ENCODE results near the gene SPATA13. TPM values are rescaled to one million over a fixed set of nuclear protein-coding genes. Genes with fewer than 3 reads are reported as not detected.

Gene SPATA13
- total and polyA plus RNA-seq, 2 donors (not counting 1 experiment from before 2014, with no cell fraction given) = 5.7 to 8.3 TPM

DNA sequence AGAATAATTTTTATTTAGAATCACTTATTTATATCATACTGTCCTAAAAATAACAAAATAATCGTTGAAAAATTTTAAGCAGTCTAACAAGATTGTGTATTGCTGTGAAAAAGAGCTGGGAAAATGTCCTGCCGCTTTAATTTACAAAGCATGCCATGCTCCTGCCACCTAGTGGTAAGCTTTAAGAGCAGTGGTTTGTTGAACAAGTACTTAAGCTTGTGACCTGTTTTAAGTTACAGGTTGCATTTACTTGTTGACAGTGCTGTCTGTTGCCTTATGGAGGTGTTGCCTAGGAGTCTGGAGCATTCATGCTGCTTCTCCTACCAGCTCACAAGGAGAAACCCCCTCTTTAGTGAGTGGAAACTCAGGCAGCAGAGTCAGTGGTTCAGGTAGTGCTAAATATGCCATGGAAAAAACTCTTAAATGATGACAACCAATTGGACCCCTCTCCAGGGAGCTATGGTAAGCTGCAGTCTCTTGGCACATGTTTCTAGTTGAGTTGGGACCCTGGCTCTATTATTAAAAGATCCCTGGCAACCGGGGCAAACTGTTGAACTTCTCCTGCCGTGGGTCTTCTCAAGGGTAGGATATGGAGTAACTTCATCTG is 68.4 kb downstream of the SPATA13 start:
- intact Hi-C loops (cut with micrococcal nuclease) = loop anchor here (2.0 to 5.0 kb wide), 3 partner anchors 43 to 208 kb away; no protein-coding TSS in a partner anchor
- Mint-ChIP-seq H3K27me3 (no peaks in the 10 kb centered on the region), H3K4me1 (peaks cover 26% of the 10 kb centered on the region), H3K27ac (no peak overlapping the region), H3K4me3 (no peak overlapping the region), H3K9me3 (ENCODE audit: insufficient read depth) (no peaks in the 10 kb centered on the region)
- H3K9me3 ChIP-seq (ENCODE audit: control extremely low read depth in 1 of 3, control insufficient read depth in 2 of 3, insufficient read depth in 1 of 3, low read length in 2 of 3) = no peaks in the 10 kb centered on the region
- H3K79me2 ChIP-seq (ENCODE audit: control insufficient read depth, insufficient read depth, low read length) = no peaks in the 10 kb centered on the region
- peaks cover 5% of the 10 kb centered on the region for H4K20me1 ChIP-seq (ENCODE audit: control insufficient read depth, insufficient read depth, low read length, poor library complexity, severe bottlenecking)
- peaks cover 10 to 20% of the 10 kb centered on the region in 2 donors for H3K4me1 ChIP-seq (ENCODE audit: control insufficient read depth in 2 of 2, insufficient read depth in 2 of 2, low read length in 2 of 2)
- ChIA-PET POLR2A (no interaction called here), CTCF (interaction anchor here (0.8 to 3.1 kb wide), 33 partner anchors 9 to 759 kb away, joined by 3 to 29 read pairs (median 4); partner anchors contain the start of gene MIPEP)
- H3K4me3 ChIP-seq (ENCODE audit: control extremely low read depth in 1 of 5, extremely low read depth in 1 of 5, insufficient read depth in 1 of 5, low read depth in 2 of 5, low read length in 4 of 5) = no peak overlapping the region
- H3K9ac ChIP-seq (ENCODE audit: low read length) = no peak overlapping the region
- TF ChIP-seq EZH2 (IDR thresholded peaks at IDR 0.05; ENCODE audit: borderline replicate concordance, insufficient read depth, low read depth, low read length, poor library complexity, severe bottlenecking) = no peak
- TF ChIP-seq, protein P1, sequence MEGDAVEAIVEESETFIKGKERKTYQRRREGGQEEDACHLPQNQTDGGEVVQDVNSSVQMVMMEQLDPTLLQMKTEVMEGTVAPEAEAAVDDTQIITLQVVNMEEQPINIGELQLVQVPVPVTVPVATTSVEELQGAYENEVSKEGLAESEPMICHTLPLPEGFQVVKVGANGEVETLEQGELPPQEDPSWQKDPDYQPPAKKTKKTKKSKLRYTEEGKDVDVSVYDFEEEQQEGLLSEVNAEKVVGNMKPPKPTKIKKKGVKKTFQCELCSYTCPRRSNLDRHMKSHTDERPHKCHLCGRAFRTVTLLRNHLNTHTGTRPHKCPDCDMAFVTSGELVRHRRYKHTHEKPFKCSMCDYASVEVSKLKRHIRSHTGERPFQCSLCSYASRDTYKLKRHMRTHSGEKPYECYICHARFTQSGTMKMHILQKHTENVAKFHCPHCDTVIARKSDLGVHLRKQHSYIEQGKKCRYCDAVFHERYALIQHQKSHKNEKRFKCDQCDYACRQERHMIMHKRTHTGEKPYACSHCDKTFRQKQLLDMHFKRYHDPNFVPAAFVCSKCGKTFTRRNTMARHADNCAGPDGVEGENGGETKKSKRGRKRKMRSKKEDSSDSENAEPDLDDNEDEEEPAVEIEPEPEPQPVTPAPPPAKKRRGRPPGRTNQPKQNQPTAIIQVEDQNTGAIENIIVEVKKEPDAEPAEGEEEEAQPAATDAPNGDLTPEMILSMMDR (IDR thresholded peaks at IDR 0.05) = peak; percentile 93
- ATAC-seq (ENCODE audit: low read depth) (peak; percentile 53), DNase-seq (peak; percentile 66)
- no peak overlapping the region for H3K27ac ChIP-seq (ENCODE audit: low read length in 2 of 2)
- no peaks in the 10 kb centered on the region for H3K36me3 ChIP-seq (replicated peaks in 1 of 2; ENCODE audit: control extremely low read depth in 1 of 2, control insufficient read depth in 1 of 2, extremely low read depth in 1 of 2, insufficient read depth in 2 of 2, low read length in 1 of 2)
- no peaks in the 10 kb centered on the region for H3K27me3 ChIP-seq (replicated peaks in 1 of 4; ENCODE audit: control extremely low read depth in 1 of 4, control insufficient read depth in 3 of 4, insufficient read depth in 4 of 4, low read length in 3 of 4)
- no peak overlapping the region for H3K4me2 ChIP-seq (replicated peaks; ENCODE audit: low read depth, low read length, poor library complexity, severe bottlenecking)
- WGBS (ENCODE audit: insufficient coverage) = 14% methylated on average over 1 of the region's 4 CpGs
- no peak overlapping the region for H2AFZ ChIP-seq (ENCODE audit: insufficient read depth, low read depth, low read length, poor library complexity, severe bottlenecking)

DNA sequence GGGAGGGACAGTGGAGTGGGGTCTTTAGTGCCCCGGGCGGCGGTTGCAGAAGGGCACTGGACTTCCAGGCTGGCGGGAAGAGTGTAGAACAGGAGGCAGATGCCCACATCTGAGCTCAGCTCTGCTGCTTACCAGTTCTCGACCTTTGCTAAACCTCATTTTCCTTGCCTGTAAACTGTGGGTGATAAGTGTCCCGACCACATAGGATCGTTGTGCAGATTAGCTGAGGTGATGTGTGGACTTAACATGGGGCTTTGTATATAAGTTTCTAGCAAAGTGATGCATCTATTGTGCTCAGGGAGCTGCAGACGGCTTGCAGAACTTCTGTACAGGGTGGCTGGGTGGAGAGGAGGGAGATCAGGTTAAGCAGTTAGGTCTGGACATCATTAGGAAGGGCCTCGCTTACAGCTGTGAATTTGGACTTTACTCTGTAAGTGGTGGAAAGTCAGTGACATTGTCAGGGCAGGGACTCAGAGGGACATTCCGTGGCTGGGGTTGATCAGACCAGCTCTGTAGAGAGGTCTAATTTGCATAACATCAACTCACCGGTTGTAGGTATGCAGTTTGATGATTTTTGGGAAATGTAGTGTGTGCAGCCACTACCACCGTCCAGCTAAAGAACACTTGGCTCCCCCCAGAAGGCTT is 70.0 kb downstream of the SPATA13 start:
- no peaks in the 10 kb centered on the region for H3K27me3 Mint-ChIP-seq
- H3K4me1 Mint-ChIP-seq = peaks cover 11% of the 10 kb centered on the region
- H3K9me3 Mint-ChIP-seq (ENCODE audit: insufficient read depth) = no peaks in the 10 kb centered on the region
- ChIA-PET CTCF (interaction anchor here (0.6 to 3.3 kb wide), 9 partner anchors 11 to 210 kb away, joined by 3 to 21 read pairs (median 6); no protein-coding TSS in a partner anchor), POLR2A (no interaction called here)
- no peak for ATAC-seq (ENCODE audit: low read depth)
- intact Hi-C loops (cut with micrococcal nuclease) = no loop called here
- no peak overlapping the region for H3K4me3 ChIP-seq (ENCODE audit: control extremely low read depth in 1 of 5, extremely low read depth in 1 of 5, insufficient read depth in 1 of 5, low read depth in 2 of 5, low read length in 4 of 5)
- H2AFZ ChIP-seq (ENCODE audit: insufficient read depth, low read depth, low read length, poor library complexity, severe bottlenecking) = no peak overlapping the region
- TF ChIP-seq EZH2 (IDR thresholded peaks at IDR 0.05; ENCODE audit: borderline replicate concordance, insufficient read depth, low read depth, low read length, poor library complexity, severe bottlenecking) = no peak
- TF ChIP-seq, protein P1 (IDR thresholded peaks at IDR 0.05) = no peak
- H4K20me1 ChIP-seq (ENCODE audit: control insufficient read depth, insufficient read depth, low read length, poor library complexity, severe bottlenecking) = peaks cover 5% of the 10 kb centered on the region
- H3K4me2 ChIP-seq (replicated peaks; ENCODE audit: low read depth, low read length, poor library complexity, severe bottlenecking) = no peak overlapping the region
- no peaks in the 10 kb centered on the region for H3K9me3 ChIP-seq (ENCODE audit: control extremely low read depth in 1 of 3, control insufficient read depth in 2 of 3, insufficient read depth in 1 of 3, low read length in 2 of 3)
- WGBS (ENCODE audit: insufficient coverage) = 93% methylated on average over 9 of the region's 12 CpGs
- no peaks in the 10 kb centered on the region for H3K36me3 ChIP-seq (replicated peaks in 1 of 2; ENCODE audit: control extremely low read depth in 1 of 2, control insufficient read depth in 1 of 2, extremely low read depth in 1 of 2, insufficient read depth in 2 of 2, low read length in 1 of 2)
- no peak overlapping the region for H3K9ac ChIP-seq (ENCODE audit: low read length)
- H3K27ac ChIP-seq (ENCODE audit: low read length in 2 of 2) = no peak overlapping the region
- H3K4me1 ChIP-seq (ENCODE audit: control insufficient read depth in 2 of 2, insufficient read depth in 2 of 2, low read length in 2 of 2) = peaks cover 0 to 4% of the 10 kb centered on the region in 2 donors
- H3K4me3 Mint-ChIP-seq = no peak overlapping the region
- no peak for DNase-seq
- no peaks in the 10 kb centered on the region for H3K79me2 ChIP-seq (ENCODE audit: control insufficient read depth, insufficient read depth, low read length)
- H3K27ac Mint-ChIP-seq = no peak overlapping the region
- no peaks in the 10 kb centered on the region for H3K27me3 ChIP-seq (replicated peaks in 1 of 4; ENCODE audit: control extremely low read depth in 1 of 4, control insufficient read depth in 3 of 4, insufficient read depth in 4 of 4, low read length in 3 of 4)

Data from B cell (primary cell).